GM12878 (cell line): ENCODE data around the gene C9orf50. TPM values are rescaled to one million over a fixed set of nuclear protein-coding genes. Genes with fewer than 3 reads are reported as not detected.

Experiments used
- ATAC-seq: fragments of 200-7000 bp; cut with Tn5 transposase; 3 replicates; pipeline ENCODE4 v1.9.1; 2020; ENCODE audit warnings: mild to moderate bottlenecking, moderate library complexity
- BruUV-seq: library from RNA; stranded (reverse); fragments of 400-500 nt; replicated peaks from 2 replicates; lab custom pipeline; 2021; lab: Mats Ljungman, UMichigan
- CTCF ChIA-PET: fragments of 300-600 bp; sonication (Branson Sonifier 250); formaldehyde crosslinking; extraction: SDS; loops from one replicate; lab custom pipeline; 2021; ENCODE audit warnings: inconsistent platforms; lab: Yijun Ruan, JAX
- POLR2A ChIA-PET: fragments of 350-600 bp; formaldehyde crosslinking; extraction: SDS; loops from one replicate; lab custom pipeline; 2021; ENCODE audit warnings: inconsistent platforms; lab: Charles Lee
- RAD21 ChIA-PET: fragments of 300-600 bp; sonication (Branson Sonifier 250); formaldehyde crosslinking; loops from one replicate; lab custom pipeline; 2023; ENCODE audit warnings: antibody characterized with exemption; ENCODE audit not compliant: unreplicated experiment; lab: Charles Lee
- SMC1A ChIA-PET: fragments of 300-600 bp; sonication (Branson Sonifier 250); formaldehyde crosslinking; loops from one replicate; lab custom pipeline; 2023; ENCODE audit not compliant: unreplicated experiment, uncharacterized antibody; lab: Charles Lee
- DNase-seq: peaks from one replicate; pipeline ENCODE4 v3.0.0-alpha.2; 2011; ENCODE audit warnings: low read depth, low spot score
- FAIRE-seq: peaks from 3 replicates; lab custom pipeline; 2011; peaks lifted over from hg19 to GRCh38; lab: Jason Lieb, UNC
- H2AFZ ChIP-seq: 2 replicates; pipeline ENCODE4 v1.6.0; 2011; ENCODE audit warnings: low read depth, low read length, control low read depth; ENCODE audit not compliant: control insufficient read depth
- H3K27ac ChIP-seq: 2 replicates; pipeline ENCODE4 v1.5.1; 2011; ENCODE audit warnings: control low read depth; ENCODE audit not compliant: control insufficient read depth, insufficient read depth
- H3K27me3 ChIP-seq, 2 experiments: replicated peaks in 1 of 2; 2 replicates each; pipeline versions ENCODE4 v1.6.0 to v1.6.1; 2011; ENCODE audit warnings: low read length in 1 of 2; ENCODE audit not compliant: control insufficient read depth in 2 of 2, insufficient read depth in 2 of 2
- H3K36me3 ChIP-seq, 2 experiments: 2 replicates each; pipeline ENCODE4 v1.5.1; 2011; ENCODE audit warnings: low read length in 1 of 2; ENCODE audit not compliant: control insufficient read depth in 2 of 2, insufficient read depth in 2 of 2
- H3K4me1 ChIP-seq: 2 replicates; pipeline ENCODE4 v1.6.1; 2011; ENCODE audit warnings: mild to moderate bottlenecking, low read length, moderate library complexity, mixed read lengths; ENCODE audit not compliant: control insufficient read depth, insufficient read depth
- H3K4me2 ChIP-seq: 2 replicates; pipeline ENCODE4 v1.6.0; 2011; ENCODE audit warnings: control low read depth; ENCODE audit not compliant: control insufficient read depth, insufficient read depth
- H3K4me3 ChIP-seq: fragments of 200-600 bp; sonication (generic); 2 replicates; pipeline ENCODE4 v1.5.1; 2016
- H3K79me2 ChIP-seq: 2 replicates; pipeline ENCODE4 v1.6.0; 2011; ENCODE audit warnings: low read length; ENCODE audit not compliant: control insufficient read depth, insufficient read depth
- H3K9ac ChIP-seq: 2 replicates; pipeline ENCODE4 v1.8.0; 2011; ENCODE audit warnings: low read length, control low read depth, mixed read lengths; ENCODE audit not compliant: control insufficient read depth, insufficient read depth
- H3K9me3 ChIP-seq: replicated peaks from 3 replicates; pipeline ENCODE4 v1.5.1; 2011; ENCODE audit warnings: mild to moderate bottlenecking, low read length; ENCODE audit not compliant: control insufficient read depth, insufficient read depth
- H4K20me1 ChIP-seq: 2 replicates; pipeline ENCODE4 v1.6.0; 2011; ENCODE audit not compliant: control insufficient read depth, insufficient read depth
- BACH1 ChIP-seq: fragments of 450-650 bp; IDR thresholded peaks from 2 replicates; pipeline ENCODE4 v1.6.1; 2017; ENCODE audit warnings: mild to moderate bottlenecking, borderline replicate concordance
- CHD1 ChIP-seq: IDR thresholded peaks from 2 replicates; pipeline ENCODE4 v1.6.1; 2012; ENCODE audit warnings: low read depth, low read length, improper control_type of control experiment
- ZNF687 ChIP-seq: fragments of 450-650 bp; IDR thresholded peaks from 2 replicates; pipeline ENCODE4 v1.6.1; 2017; ENCODE audit warnings: mild to moderate bottlenecking, moderate library complexity
- WGBS: methylation state at CpG from one replicate; pipeline ENCODE4 v1.1.6; 2016; ENCODE audit warnings: low lambda C conversion rate; ENCODE audit not compliant: insufficient replicate concordance, insufficient coverage; ENCODE audit errors: missing lambda C conversion rate; 5-methylcytosine and 5-hydroxymethylcytosine counted together
- in situ Hi-C: fragments of 300-500 bp; cut with MboI; formaldehyde crosslinking; loops from 9 replicates; pipeline ENCODE4 v1.14.3; 2018; ENCODE audit warnings: mixed read lengths
- intact Hi-C: fragments of 100-400 bp; cut with micrococcal nuclease; formaldehyde crosslinking; loops from one replicate; pipeline ENCODE4 v1.14.2; 2022; ENCODE audit not compliant: unreplicated experiment
- polyA plus RNA-seq, 11 experiments: library from polyadenylated mRNA; depleted of rRNA in 4 of 11; unstranded in 6 of 11; stranded (reverse) in 5 of 11; fragments of >200 nt; fragmentation: Nextera tagmentation in 4 of 11; fragmentation: Illumina TruSeq in 1 of 11; extraction: Ambion mirVana in 4 of 11; extraction: Trizol in 1 of 11; gene quantifications; 1 replicate in 1 of 11; 2 replicates in 10 of 11; pipeline versions ENCODE4 v1.2.1 to v1.2.3, GENCODE V29; 2011 to 2016; ENCODE audit warnings: inconsistent platforms in 2 of 11, missing spikeins in 2 of 11, low read depth in 1 of 11
- total RNA-seq, 4 experiments: library from RNA; depleted of rRNA in 3 of 4; stranded (reverse); fragments of >200 nt in 3 of 4; fragmentation: Illumina TruSeq in 1 of 4; extraction: Trizol in 1 of 4; gene quantifications; 2 replicates each; pipeline versions ENCODE4 v1.2.1 to v1.2.3, GENCODE V29; 2013 to 2021
- TF ChIP-seq, protein P1 (sequence below): IDR thresholded peaks from 2 replicates; pipeline ENCODE4 v1.6.1; 2011; ENCODE audit warnings: borderline replicate concordance, low read depth, mild to moderate bottlenecking, moderate library complexity, low read length; ENCODE audit not compliant: insufficient read depth, poor library complexity, severe bottlenecking
- TF ChIP-seq, protein P2 (sequence below): IDR thresholded peaks from 2 replicates; pipeline ENCODE4 v1.6.1; 2012; ENCODE audit warnings: low read depth, low read length, improper control_type of control experiment

C9orf50 gene
- total and polyA plus RNA-seq, 10 of the 15 experiments (the other 5 are each of a cell fraction or from before 2014, with no cell fraction given) = not detected

GRCh38 chr9:129570450-129571297, 50.2 kb downstream of the C9orf50 start:
- H2AFZ ChIP-seq = 0 out of 2 replicates have a peak overlapping the region, but pooled peaks have one; percentile 29
- H3K9ac ChIP-seq = no peak overlapping the region
- H3K79me2 ChIP-seq = no peaks in the 10 kb centered on the region
- H3K4me2 ChIP-seq = no peak overlapping the region
- RAD21 ChIA-PET = interaction anchor here (0.6 to 1.5 kb wide), 3 partner anchors 9 to 188 kb away, joined by 3 to 4 read pairs (median 3); no protein-coding TSS in a partner anchor
- SMC1A ChIA-PET = interaction anchor here (0.9 to 1.5 kb wide), 2 partner anchors 10 to 25 kb away, joined by 3 to 6 read pairs; no protein-coding TSS in a partner anchor
- intact Hi-C loops (no loop called here), in situ Hi-C loops (no loop called here)
- H3K4me3 ChIP-seq = no peak overlapping the region
- no peak; the same call in 2 of the 3 replicates for ATAC-seq
- no peaks in the 10 kb centered on the region for H4K20me1 ChIP-seq
- no peak for FAIRE-seq
- no peak overlapping the region for H3K27ac ChIP-seq
- no TSS peak for BruUV-seq
- TF ChIP-seq CHD1 (no peak), ZNF687 (no peak), BACH1 (peak; percentile 97)
- TF ChIP-seq, protein P1, sequence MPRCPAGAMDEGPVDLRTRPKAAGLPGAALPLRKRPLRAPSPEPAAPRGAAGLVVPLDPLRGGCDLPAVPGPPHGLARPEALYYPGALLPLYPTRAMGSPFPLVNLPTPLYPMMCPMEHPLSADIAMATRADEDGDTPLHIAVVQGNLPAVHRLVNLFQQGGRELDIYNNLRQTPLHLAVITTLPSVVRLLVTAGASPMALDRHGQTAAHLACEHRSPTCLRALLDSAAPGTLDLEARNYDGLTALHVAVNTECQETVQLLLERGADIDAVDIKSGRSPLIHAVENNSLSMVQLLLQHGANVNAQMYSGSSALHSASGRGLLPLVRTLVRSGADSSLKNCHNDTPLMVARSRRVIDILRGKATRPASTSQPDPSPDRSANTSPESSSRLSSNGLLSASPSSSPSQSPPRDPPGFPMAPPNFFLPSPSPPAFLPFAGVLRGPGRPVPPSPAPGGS = no peak
- TF ChIP-seq, protein P2, sequence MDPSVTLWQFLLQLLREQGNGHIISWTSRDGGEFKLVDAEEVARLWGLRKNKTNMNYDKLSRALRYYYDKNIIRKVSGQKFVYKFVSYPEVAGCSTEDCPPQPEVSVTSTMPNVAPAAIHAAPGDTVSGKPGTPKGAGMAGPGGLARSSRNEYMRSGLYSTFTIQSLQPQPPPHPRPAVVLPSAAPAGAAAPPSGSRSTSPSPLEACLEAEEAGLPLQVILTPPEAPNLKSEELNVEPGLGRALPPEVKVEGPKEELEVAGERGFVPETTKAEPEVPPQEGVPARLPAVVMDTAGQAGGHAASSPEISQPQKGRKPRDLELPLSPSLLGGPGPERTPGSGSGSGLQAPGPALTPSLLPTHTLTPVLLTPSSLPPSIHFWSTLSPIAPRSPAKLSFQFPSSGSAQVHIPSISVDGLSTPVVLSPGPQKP = no peak
- POLR2A ChIA-PET = interaction anchor here (0.8 to 2.1 kb wide), 3 partner anchors 10 to 396 kb away, joined by 3 to 7 read pairs (median 3); no protein-coding TSS in a partner anchor
- no peaks in the 10 kb centered on the region for H3K36me3 ChIP-seq
- H3K27me3 ChIP-seq = no peaks in the 10 kb centered on the region; a peak in 1 of 4 replicates
- WGBS = 41% methylated on average over 14 of the region's 14 CpGs
- no peak for DNase-seq
- CTCF ChIA-PET = interaction anchor here (0.6 to 1.8 kb wide), 5 partner anchors 9 to 428 kb away, joined by 3 to 6 read pairs (median 4); no protein-coding TSS in a partner anchor
- no peaks in the 10 kb centered on the region; the same call in 2 of the 3 replicates for H3K9me3 ChIP-seq
- H3K4me1 ChIP-seq = peaks cover 4% of the 10 kb centered on the region; the same call in 1 of the 2 replicates
